Ectodermal cell (in vitro differentiated cells): Measurements from ENCODE around the gene TMEM38A.

ENCODE experiments used
- H3K27ac ChIP-seq: 2 replicates; pipeline ENCODE4 v1.7.0; 2013; ENCODE audit warnings: mild to moderate bottlenecking, low read depth, low read length; ENCODE audit not compliant: insufficient read depth, poor library complexity, severe bottlenecking
- H3K27me3 ChIP-seq: 2 replicates; pipeline ENCODE4 v1.7.0; 2013; ENCODE audit warnings: mild to moderate bottlenecking, low read length; ENCODE audit not compliant: insufficient read depth, control insufficient read depth, poor library complexity, severe bottlenecking
- H3K36me3 ChIP-seq: one replicate; pipeline ENCODE4 v1.7.0; 2013; ENCODE audit warnings: low read length; ENCODE audit not compliant: control insufficient read depth, insufficient read depth
- H3K4me1 ChIP-seq: one replicate; pipeline ENCODE4 v1.7.0; 2013; ENCODE audit warnings: low read length; ENCODE audit not compliant: control insufficient read depth, insufficient read depth
- H3K4me3 ChIP-seq: 2 replicates; pipeline ENCODE4 v1.7.0; 2013; ENCODE audit warnings: low read depth, low read length, control low read depth; ENCODE audit not compliant: insufficient read depth
- H3K9me3 ChIP-seq: 2 replicates; pipeline ENCODE4 v1.7.0; 2013; ENCODE audit warnings: mild to moderate bottlenecking, low read length, moderate library complexity; ENCODE audit not compliant: control insufficient read depth
- whole genome bisulfite sequencing, 2 experiments: methylation state at CpG; one replicate each; pipeline ENCODE4 v1.1.7; 2013; ENCODE audit warnings: missing lambda C conversion rate in 2 of 2; 5-methylcytosine and 5-hydroxymethylcytosine counted together

TMEM38A gene

GRCh38 chr19:16623066-16623465 is 37.9 kb upstream of the TMEM38A start:
- Histone ChIP-seq H3K4me1 (peaks cover 4% of the 10 kb centered on the region), H3K36me3 (no peaks in the 10 kb centered on the region), H3K9me3 (no peaks in the 10 kb centered on the region), H3K27ac (no peak overlapping the region), H3K27me3 (no peaks in the 10 kb centered on the region), H3K4me3 (no peak overlapping the region)
- WGBS, 2 experiments, result 98% methylated on average over 2 of the region's 2 CpGs

DNA sequence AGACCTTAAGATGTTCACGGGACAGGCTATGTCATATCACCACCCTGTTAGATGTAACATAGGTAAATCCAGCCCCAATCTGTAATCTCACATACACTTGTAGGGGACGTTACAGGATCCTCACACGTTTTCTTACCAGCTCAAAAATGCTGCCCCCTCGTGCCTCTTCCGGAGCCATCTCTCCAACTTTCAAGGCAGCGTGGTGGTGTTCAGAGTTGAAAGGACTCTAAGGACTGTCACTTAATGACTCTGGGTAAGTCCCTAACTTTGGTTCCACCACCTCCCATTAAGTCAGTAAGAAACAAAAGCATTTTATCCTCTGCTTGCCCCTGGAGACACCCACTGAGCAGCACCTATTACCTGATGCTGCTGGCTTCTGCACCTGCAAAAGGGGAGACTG is 37.4 kb upstream of the TMEM38A start:
- no peaks in the 10 kb centered on the region for H3K27me3 ChIP-seq

DNA sequence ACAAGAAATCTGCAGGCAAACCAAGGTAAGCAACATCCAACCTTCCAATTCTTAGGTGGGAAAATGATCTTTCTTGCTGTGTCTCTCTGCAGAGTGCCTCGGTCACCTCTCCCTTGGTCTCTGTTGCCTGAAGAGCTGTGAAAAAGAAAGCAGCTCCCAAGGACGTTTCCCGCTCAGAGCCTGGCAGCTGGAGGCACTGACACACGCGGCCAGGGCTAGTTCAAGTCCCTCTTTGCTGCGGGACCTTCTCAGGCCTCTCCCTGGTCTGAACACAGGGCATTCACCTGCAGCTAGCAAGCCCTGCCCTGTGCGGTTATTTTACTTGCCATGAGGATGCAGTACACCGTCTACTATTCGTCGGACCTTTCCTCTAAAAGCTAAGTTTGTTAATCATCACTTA is 36.7 kb upstream of the TMEM38A start:
- no peaks in the 10 kb centered on the region for H3K36me3 ChIP-seq
- no peaks in the 10 kb centered on the region for H3K27me3 ChIP-seq
- 93% methylated on average over 10 of the region's 10 CpGs for WGBS, 2 experiments
- peaks cover 4% of the 10 kb centered on the region for H3K4me1 ChIP-seq
- H3K27ac ChIP-seq, result no peak overlapping the region
- no peaks in the 10 kb centered on the region for H3K9me3 ChIP-seq
- no peak overlapping the region for H3K4me3 ChIP-seq

More for the DNA sequence above, 37.4 kb upstream of the TMEM38A start:
- H3K36me3 ChIP-seq, result no peaks in the 10 kb centered on the region
- peaks cover 4% of the 10 kb centered on the region for H3K4me1 ChIP-seq
- no peak overlapping the region for H3K4me3 ChIP-seq
- no peak overlapping the region for H3K27ac ChIP-seq
- H3K9me3 ChIP-seq, result no peaks in the 10 kb centered on the region
- WGBS, 2 experiments, result 90 to 94% methylated on average over 6 of the region's 6 CpGs

GRCh38 chr19:16625163-16625958 is 35.6 kb upstream of the TMEM38A start:
- no peak overlapping the region for H3K27ac ChIP-seq
- H3K9me3 ChIP-seq, result no peaks in the 10 kb centered on the region
- peaks cover 4% of the 10 kb centered on the region for H3K4me1 ChIP-seq
- no peak overlapping the region for H3K4me3 ChIP-seq
- WGBS, 2 experiments, result 91 to 93% methylated on average over 16 of the region's 16 CpGs
- no peaks in the 10 kb centered on the region for H3K36me3 ChIP-seq
- H3K27me3 ChIP-seq, result no peaks in the 10 kb centered on the region

DNA sequence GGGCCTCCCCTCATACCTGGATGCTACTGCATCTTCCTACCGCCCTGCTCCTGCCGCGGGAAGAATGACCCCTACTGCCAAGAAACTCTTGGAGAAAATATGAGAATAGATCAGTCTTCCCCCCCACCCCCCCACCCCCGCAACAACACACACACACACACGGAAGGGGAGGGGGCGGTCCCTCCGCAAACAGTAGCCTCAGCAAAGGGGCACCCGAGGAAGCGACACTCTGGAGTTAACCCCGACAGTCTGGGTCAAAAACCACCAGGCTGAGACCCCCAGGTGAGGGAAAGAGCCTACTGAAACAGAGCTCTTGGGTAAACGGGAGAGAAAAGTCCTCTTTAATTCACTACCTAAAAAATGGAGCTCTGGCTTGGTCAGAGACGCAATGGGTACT is 34.1 kb upstream of the TMEM38A start:
- Histone ChIP-seq H3K4me3 (peak overlapping the region; percentile 79), H3K36me3 (no peaks in the 10 kb centered on the region), H3K27ac (no peak overlapping the region), H3K4me1 (peaks cover 4% of the 10 kb centered on the region), H3K9me3 (no peaks in the 10 kb centered on the region), H3K27me3 (no peaks in the 10 kb centered on the region)
- 8 to 16% methylated on average over 7 to 11 of the region's 12 CpGs for WGBS, 2 experiments

- Histone ChIP-seq H3K9me3 (no peaks in the 10 kb centered on the region), H3K4me1 (peaks cover 4% of the 10 kb centered on the region), H3K36me3 (no peaks in the 10 kb centered on the region), H3K27ac (no peak overlapping the region), H3K27me3 (no peaks in the 10 kb centered on the region), H3K4me3 (peak overlapping the region; percentile 79)
- WGBS, 2 experiments, result 1% methylated on average over 52 of the region's 52 CpGs
These were observed 33.6 kb upstream of the TMEM38A start for GRCh38 chr19:16627193-16627927.

DNA sequence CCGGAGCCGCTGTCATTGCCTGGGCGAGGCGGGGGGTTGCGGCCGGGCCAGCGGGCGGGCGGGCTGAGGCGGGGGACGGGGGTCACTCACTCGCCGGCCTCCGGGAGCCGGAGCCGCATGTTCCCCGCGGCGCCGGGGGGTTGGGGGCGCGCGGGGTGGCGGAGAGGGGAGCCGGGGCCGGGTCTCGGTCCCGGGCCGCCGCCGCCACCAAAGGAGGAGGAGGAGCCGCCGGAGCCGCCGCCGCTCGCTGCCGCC is 33.1 kb upstream of the TMEM38A start:
- H3K9me3 ChIP-seq, result no peaks in the 10 kb centered on the region
- no peaks in the 10 kb centered on the region for H3K36me3 ChIP-seq
- H3K27me3 ChIP-seq, result no peaks in the 10 kb centered on the region
- peaks cover 4% of the 10 kb centered on the region for H3K4me1 ChIP-seq
- H3K4me3 ChIP-seq, result peak overlapping the region; percentile 79
- H3K27ac ChIP-seq, result no peak overlapping the region
- WGBS, 2 experiments, result 0% methylated on average over 38 of the region's 38 CpGs

GRCh38 chr19:16628183-16628983 is 32.6 kb upstream of the TMEM38A start, which contains the start of gene MED26:
Gene MED26, minus strand, starts transcription at chr19:16628204. Its CDS starts 261 bp downstream, at chr19:16627943.
- no peaks in the 10 kb centered on the region for H3K36me3 ChIP-seq
- peaks cover 4% of the 10 kb centered on the region for H3K4me1 ChIP-seq
- H3K9me3 ChIP-seq, result no peaks in the 10 kb centered on the region
- WGBS, 2 experiments, result 0 to 1% methylated on average over 98 of the region's 98 CpGs
- H3K27me3 ChIP-seq, result no peaks in the 10 kb centered on the region
- peak within 1 kb of the TSS; percentile 87 for H3K4me3 ChIP-seq
- peak within 1 kb of the TSS; percentile 44 for H3K27ac ChIP-seq

- Histone ChIP-seq H3K4me3 (peak overlapping the region; percentile 87), H3K36me3 (no peaks in the 10 kb centered on the region), H3K9me3 (no peaks in the 10 kb centered on the region), H3K27me3 (no peaks in the 10 kb centered on the region), H3K27ac (peak overlapping the region; percentile 44), H3K4me1 (peaks cover 4% of the 10 kb centered on the region)
- 37 to 39% methylated on average over 23 of the region's 23 CpGs for WGBS, 2 experiments
These were observed 31.8 kb upstream of the TMEM38A start for GRCh38 chr19:16628984-16629691.
